H1 (cell line): ENCODE data around the gene SAG. TPM values are rescaled to one million over a fixed set of nuclear protein-coding genes. Genes with fewer than 3 reads are reported as not detected.

Source experiments
- ASH2L ChIP-seq: fragments of 200-600, 300-600 bp; sonication (generic); IDR thresholded peaks from one replicate; pipeline ENCODE4 v1.7.1; 2017; ENCODE audit warnings: low read length
- KDM1A ChIP-seq: fragments of 200-600, 300-600 bp; sonication (generic); IDR thresholded peaks from 2 replicates; pipeline ENCODE4 v1.7.1; 2016; ENCODE audit warnings: mild to moderate bottlenecking, low read length, borderline replicate concordance
- polyA plus RNA-seq, 7 experiments: library from polyadenylated mRNA; depleted of rRNA in 3 of 7; stranded (reverse) in 5 of 7; unstranded in 2 of 7; fragments of >200 nt in 5 of 7; fragments of 200-250 nt in 2 of 7; gene quantifications; 1 replicate in 5 of 7; 2 replicates in 1 of 7; 4 replicates in 1 of 7; pipeline versions ENCODE4 v1.2.1 to v1.2.3, GENCODE V29; 2011 to 2013; ENCODE audit warnings: missing spikeins in 2 of 7, mixed read lengths in 2 of 7
- total RNA-seq: library from RNA; stranded (reverse); fragmentation: NEBNext Ultra II Directional; extraction: Animal tissue kit (Norgen Biotek cat#: 25700); gene quantifications from 2 replicates; pipeline ENCODE4 v1.2.1, GENCODE V29; 2021
- TF ChIP-seq, protein P1 (sequence below): fragments of 300-600 bp; sonication (generic); IDR thresholded peaks from 2 replicates; pipeline ENCODE4 v1.7.1; 2012; ENCODE audit warnings: low read length, moderate library complexity, mild to moderate bottlenecking, inconsistent platforms; ENCODE audit not compliant: insufficient replicate concordance

Gene SAG
- total and polyA plus RNA-seq, 2 of the 8 experiments (the other 6 are each of a cell fraction or from before 2014, with no cell fraction given): not detected

DNA sequence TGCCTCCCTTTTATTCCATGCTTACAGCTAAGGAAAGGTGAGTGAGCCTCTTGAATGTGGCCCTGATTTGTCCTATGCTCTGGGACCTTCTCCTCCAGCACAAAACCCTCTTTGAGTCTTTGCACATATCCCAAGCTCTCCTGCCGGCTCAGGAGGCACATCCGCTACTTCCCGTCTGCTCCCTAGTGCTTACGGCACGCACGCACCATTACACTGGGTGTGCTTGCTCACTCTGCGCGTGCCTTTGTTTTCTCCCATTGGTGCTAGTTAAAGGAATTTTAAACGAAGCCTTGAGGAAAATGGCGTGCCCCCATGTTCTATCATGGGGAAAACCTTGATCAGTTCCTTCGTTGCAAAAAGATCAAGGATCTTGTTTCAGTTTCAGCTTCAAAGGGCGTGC, 38.8 kb downstream of the SAG start (continued):
- TF ChIP-seq, protein P1, sequence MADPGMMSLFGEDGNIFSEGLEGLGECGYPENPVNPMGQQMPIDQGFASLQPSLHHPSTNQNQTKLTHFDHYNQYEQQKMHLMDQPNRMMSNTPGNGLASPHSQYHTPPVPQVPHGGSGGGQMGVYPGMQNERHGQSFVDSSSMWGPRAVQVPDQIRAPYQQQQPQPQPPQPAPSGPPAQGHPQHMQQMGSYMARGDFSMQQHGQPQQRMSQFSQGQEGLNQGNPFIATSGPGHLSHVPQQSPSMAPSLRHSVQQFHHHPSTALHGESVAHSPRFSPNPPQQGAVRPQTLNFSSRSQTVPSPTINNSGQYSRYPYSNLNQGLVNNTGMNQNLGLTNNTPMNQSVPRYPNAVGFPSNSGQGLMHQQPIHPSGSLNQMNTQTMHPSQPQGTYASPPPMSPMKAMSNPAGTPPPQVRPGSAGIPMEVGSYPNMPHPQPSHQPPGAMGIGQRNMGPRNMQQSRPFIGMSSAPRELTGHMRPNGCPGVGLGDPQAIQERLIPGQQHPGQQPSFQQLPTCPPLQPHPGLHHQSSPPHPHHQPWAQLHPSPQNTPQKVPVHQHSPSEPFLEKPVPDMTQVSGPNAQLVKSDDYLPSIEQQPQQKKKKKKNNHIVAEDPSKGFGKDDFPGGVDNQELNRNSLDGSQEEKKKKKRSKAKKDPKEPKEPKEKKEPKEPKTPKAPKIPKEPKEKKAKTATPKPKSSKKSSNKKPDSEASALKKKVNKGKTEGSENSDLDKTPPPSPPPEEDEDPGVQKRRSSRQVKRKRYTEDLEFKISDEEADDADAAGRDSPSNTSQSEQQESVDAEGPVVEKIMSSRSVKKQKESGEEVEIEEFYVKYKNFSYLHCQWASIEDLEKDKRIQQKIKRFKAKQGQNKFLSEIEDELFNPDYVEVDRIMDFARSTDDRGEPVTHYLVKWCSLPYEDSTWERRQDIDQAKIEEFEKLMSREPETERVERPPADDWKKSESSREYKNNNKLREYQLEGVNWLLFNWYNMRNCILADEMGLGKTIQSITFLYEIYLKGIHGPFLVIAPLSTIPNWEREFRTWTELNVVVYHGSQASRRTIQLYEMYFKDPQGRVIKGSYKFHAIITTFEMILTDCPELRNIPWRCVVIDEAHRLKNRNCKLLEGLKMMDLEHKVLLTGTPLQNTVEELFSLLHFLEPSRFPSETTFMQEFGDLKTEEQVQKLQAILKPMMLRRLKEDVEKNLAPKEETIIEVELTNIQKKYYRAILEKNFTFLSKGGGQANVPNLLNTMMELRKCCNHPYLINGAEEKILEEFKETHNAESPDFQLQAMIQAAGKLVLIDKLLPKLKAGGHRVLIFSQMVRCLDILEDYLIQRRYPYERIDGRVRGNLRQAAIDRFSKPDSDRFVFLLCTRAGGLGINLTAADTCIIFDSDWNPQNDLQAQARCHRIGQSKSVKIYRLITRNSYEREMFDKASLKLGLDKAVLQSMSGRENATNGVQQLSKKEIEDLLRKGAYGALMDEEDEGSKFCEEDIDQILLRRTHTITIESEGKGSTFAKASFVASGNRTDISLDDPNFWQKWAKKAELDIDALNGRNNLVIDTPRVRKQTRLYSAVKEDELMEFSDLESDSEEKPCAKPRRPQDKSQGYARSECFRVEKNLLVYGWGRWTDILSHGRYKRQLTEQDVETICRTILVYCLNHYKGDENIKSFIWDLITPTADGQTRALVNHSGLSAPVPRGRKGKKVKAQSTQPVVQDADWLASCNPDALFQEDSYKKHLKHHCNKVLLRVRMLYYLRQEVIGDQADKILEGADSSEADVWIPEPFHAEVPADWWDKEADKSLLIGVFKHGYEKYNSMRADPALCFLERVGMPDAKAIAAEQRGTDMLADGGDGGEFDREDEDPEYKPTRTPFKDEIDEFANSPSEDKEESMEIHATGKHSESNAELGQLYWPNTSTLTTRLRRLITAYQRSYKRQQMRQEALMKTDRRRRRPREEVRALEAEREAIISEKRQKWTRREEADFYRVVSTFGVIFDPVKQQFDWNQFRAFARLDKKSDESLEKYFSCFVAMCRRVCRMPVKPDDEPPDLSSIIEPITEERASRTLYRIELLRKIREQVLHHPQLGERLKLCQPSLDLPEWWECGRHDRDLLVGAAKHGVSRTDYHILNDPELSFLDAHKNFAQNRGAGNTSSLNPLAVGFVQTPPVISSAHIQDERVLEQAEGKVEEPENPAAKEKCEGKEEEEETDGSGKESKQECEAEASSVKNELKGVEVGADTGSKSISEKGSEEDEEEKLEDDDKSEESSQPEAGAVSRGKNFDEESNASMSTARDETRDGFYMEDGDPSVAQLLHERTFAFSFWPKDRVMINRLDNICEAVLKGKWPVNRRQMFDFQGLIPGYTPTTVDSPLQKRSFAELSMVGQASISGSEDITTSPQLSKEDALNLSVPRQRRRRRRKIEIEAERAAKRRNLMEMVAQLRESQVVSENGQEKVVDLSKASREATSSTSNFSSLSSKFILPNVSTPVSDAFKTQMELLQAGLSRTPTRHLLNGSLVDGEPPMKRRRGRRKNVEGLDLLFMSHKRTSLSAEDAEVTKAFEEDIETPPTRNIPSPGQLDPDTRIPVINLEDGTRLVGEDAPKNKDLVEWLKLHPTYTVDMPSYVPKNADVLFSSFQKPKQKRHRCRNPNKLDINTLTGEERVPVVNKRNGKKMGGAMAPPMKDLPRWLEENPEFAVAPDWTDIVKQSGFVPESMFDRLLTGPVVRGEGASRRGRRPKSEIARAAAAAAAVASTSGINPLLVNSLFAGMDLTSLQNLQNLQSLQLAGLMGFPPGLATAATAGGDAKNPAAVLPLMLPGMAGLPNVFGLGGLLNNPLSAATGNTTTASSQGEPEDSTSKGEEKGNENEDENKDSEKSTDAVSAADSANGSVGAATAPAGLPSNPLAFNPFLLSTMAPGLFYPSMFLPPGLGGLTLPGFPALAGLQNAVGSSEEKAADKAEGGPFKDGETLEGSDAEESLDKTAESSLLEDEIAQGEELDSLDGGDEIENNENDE: no peak
- TF ChIP-seq KDM1A (no peak), ASH2L (no peak)
